ENCODE data around the gene LY6G6C. TPM values are rescaled to one million over a fixed set of nuclear protein-coding genes. Genes with fewer than 3 reads are reported as not detected.

LY6G6C gene
- total and polyA plus RNA-seq, 9 donors = 0.17 to 4.9 (median 1.0) TPM; not detected in 6

DNA sequence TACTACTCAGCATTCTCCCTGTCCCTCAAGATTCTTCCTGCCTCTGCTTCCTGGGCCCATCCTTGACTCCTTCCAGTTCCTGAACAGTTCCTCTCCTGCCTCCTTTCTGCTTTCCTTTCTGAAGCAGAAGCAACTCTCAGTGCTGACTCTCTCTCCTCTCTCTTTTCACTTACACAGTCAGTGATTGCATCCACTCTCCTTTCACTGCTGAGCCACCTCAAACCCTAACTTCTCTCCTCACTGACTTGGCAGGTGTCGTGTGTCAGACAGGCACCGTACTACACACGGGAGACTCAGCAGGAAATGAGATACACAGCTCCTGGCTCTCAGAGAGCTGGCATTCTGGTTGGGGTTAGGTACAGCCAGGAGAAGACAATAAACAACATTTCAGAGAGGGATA is 24.0 kb downstream of the LY6G6C start:
- DNase-seq = no peak
- no peaks in the 10 kb centered on the region for H3K9me3 ChIP-seq
- intact Hi-C loops (cut with DNase I) = no loop called here
- WGBS, 3 donors = 44 to 50% (median 46%) methylated on average over 3 of the region's 3 CpGs
- H3K36me3 ChIP-seq = no peaks in the 10 kb centered on the region
- TF ChIP-seq EP300 (IDR thresholded peaks at IDR 0.05) (no peak), POLR2A (IDR thresholded peaks at IDR 0.05) (no peak), CTCF (IDR thresholded peaks at IDR 0.05) (no peak)
- H3K4me3 ChIP-seq = no peak overlapping the region
- H3K4me1 ChIP-seq (ENCODE audit: insufficient read depth) = peaks cover 8% of the 10 kb centered on the region
- H3K27ac ChIP-seq = no peak overlapping the region
- H3K27me3 ChIP-seq = no peaks in the 10 kb centered on the region

- Histone ChIP-seq H3K27me3 (no peaks in the 10 kb centered on the region), H3K9me3 (no peaks in the 10 kb centered on the region), H3K4me3 (no peak overlapping the region), H3K36me3 (no peaks in the 10 kb centered on the region), H3K4me1 (ENCODE audit: insufficient read depth) (no peaks in the 10 kb centered on the region), H3K27ac (no peak overlapping the region)
- intact Hi-C loops (cut with DNase I) = no loop called here
- 87 to 90% (median 87%) methylated on average over 6 of the region's 6 CpGs for WGBS, 3 donors
- TF ChIP-seq CTCF (IDR thresholded peaks at IDR 0.05) = no peak
- DNase-seq = no peak
These were observed 28.0 kb downstream of the LY6G6C start for GRCh38 chr6:31693535-31693934.

DNA sequence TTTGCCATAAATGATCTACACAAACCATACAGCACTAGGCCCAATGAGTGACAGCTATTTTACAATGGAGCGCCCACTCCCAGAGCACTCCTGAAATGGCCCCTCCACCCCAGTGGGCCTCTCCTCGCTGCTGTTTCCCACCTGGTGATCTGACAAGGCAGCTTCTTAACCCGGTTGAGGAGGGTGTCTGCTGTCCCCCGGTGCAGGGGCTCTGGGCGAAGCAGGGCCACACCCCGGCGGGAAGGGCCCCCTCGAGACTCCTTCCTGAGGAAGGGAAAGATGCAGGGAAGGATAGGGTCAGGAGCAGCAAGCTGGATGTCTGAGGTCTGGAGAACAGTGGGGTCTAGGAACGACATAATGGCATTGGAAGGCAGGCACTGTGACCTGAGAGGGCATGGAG is 28.7 kb downstream of the LY6G6C start:
- intact Hi-C loops (cut with DNase I) = no loop called here
- Histone ChIP-seq H3K4me1 (ENCODE audit: insufficient read depth) (no peaks in the 10 kb centered on the region), H3K9me3 (no peaks in the 10 kb centered on the region), H3K27me3 (no peaks in the 10 kb centered on the region), H3K27ac (no peak overlapping the region), H3K36me3 (no peaks in the 10 kb centered on the region), H3K4me3 (no peak overlapping the region)
- no peak for TF ChIP-seq EP300 (IDR thresholded peaks at IDR 0.05)
- 80 to 86% (median 83%) methylated on average over 9 of the region's 9 CpGs for WGBS, 3 donors
- DNase-seq = no peak

DNA sequence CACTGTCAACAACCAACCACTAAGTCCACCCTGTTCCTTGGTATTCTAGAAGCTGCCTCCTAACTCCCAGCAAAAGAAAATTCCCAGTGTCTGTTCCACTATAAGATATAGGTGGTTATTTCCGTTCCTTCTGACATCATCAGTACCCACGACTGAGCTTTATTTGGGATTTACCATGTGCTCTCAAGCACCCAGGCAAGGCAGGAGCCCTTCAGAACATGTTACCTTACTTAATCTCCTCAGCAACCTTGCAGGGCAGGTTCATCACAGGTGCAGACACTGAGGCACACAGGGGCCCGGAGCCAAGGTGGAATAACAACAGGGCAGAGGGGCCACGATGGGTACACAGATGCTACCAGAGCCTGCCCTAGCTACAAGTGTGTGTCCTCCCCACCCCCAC is 29.2 kb downstream of the LY6G6C start:
- H3K27ac ChIP-seq = no peak overlapping the region
- TF ChIP-seq POLR2A (IDR thresholded peaks at IDR 0.05) (no peak), CTCF (IDR thresholded peaks at IDR 0.05) (no peak), EP300 (IDR thresholded peaks at IDR 0.05) (no peak)
- H3K9me3 ChIP-seq = no peaks in the 10 kb centered on the region
- intact Hi-C loops (cut with DNase I) = no loop called here
- WGBS, 3 donors = 82 to 86% (median 86%) methylated on average over 4 of the region's 4 CpGs
- H3K4me3 ChIP-seq = no peak overlapping the region
- no peaks in the 10 kb centered on the region for H3K27me3 ChIP-seq
- DNase-seq = no peak
- no peaks in the 10 kb centered on the region for H3K36me3 ChIP-seq
- no peaks in the 10 kb centered on the region for H3K4me1 ChIP-seq (ENCODE audit: insufficient read depth)

- intact Hi-C loops (cut with DNase I) = no loop called here
These were observed 29.9 kb downstream of the LY6G6C start for GRCh38 chr6:31691564-31692108.

More at GRCh38 chr6:31691564-31692108, 29.9 kb downstream of the LY6G6C start:
- Histone ChIP-seq H3K27ac (no peak overlapping the region), H3K36me3 (no peaks in the 10 kb centered on the region), H3K9me3 (no peaks in the 10 kb centered on the region), H3K4me3 (no peak overlapping the region), H3K4me1 (ENCODE audit: insufficient read depth) (no peaks in the 10 kb centered on the region), H3K27me3 (no peaks in the 10 kb centered on the region)
- WGBS, 3 donors = 89 to 96% (median 92%) methylated on average over 12 of the region's 12 CpGs
- DNase-seq = no peak
- no peak for TF ChIP-seq POLR2A (IDR thresholded peaks at IDR 0.05)
